Measurements from ENCODE around the gene TBXAS1. TPM values are rescaled to one million over a fixed set of nuclear protein-coding genes. Genes with fewer than 3 reads are reported as not detected.
A peak's percentile ranks its signal among the peaks of the same experiment; 100 is the strongest.

TBXAS1 gene
- total RNA-seq, 1 donor from 2014 or later: 35.5 TPM

GRCh38 chr7:140049339-140050024, 220.4 kb downstream of the TBXAS1 start:
- no peak for DNase-seq (ENCODE audit: low read depth)

GRCh38 chr7:140050100-140050499, 221.0 kb downstream of the TBXAS1 start:
- no peak for DNase-seq (ENCODE audit: low read depth)

- no peak for DNase-seq (ENCODE audit: low read depth)
These were observed 222.8 kb downstream of the TBXAS1 start for GRCh38 chr7:140051820-140052219.

- no peak for DNase-seq (ENCODE audit: low read depth)
These were observed 224.9 kb downstream of the TBXAS1 start for GRCh38 chr7:140053812-140054539.

- no peak for DNase-seq (ENCODE audit: low read depth)
These were observed 225.7 kb downstream of the TBXAS1 start for GRCh38 chr7:140054751-140055150.

GRCh38 chr7:140055833-140056232, 226.8 kb downstream of the TBXAS1 start:
- DNase-seq (ENCODE audit: low read depth): no peak

- DNase-seq (ENCODE audit: low read depth): no peak
These were observed 227.5 kb downstream of the TBXAS1 start for GRCh38 chr7:140056431-140057142.

GRCh38 chr7:140057143-140057535, 228.1 kb downstream of the TBXAS1 start:
- no peak for DNase-seq (ENCODE audit: low read depth)

GRCh38 chr7:140058517-140058916, 229.5 kb downstream of the TBXAS1 start:
- DNase-seq (ENCODE audit: low read depth): no peak

- peak; percentile 88 for DNase-seq (ENCODE audit: low read depth)
These were observed 230.5 kb downstream of the TBXAS1 start for GRCh38 chr7:140059273-140060242.

- DNase-seq (ENCODE audit: low read depth): peak; percentile 18
These were observed 231.2 kb downstream of the TBXAS1 start for GRCh38 chr7:140060243-140060630.

GRCh38 chr7:140060788-140061606, 231.9 kb downstream of the TBXAS1 start:
- DNase-seq (ENCODE audit: low read depth): no peak

- no peak for DNase-seq (ENCODE audit: low read depth)
These were observed 232.5 kb downstream of the TBXAS1 start for GRCh38 chr7:140061607-140061930.

GRCh38 chr7:140062118-140062527, 233.1 kb downstream of the TBXAS1 start:
- DNase-seq (ENCODE audit: low read depth): no peak

- DNase-seq (ENCODE audit: low read depth): peak; percentile 41
These were observed 233.7 kb downstream of the TBXAS1 start, which contains the start of gene PARP12 for GRCh38 chr7:140062528-140063299. Gene PARP12, minus strand, starts transcription at chr7:140062951. Its CDS starts 104 bp downstream, at chr7:140062847.

- DNase-seq (ENCODE audit: low read depth): no peak
These were observed 238.0 kb downstream of the TBXAS1 start for GRCh38 chr7:140067052-140067451.

- no peak for DNase-seq (ENCODE audit: low read depth)
These were observed 239.0 kb downstream of the TBXAS1 start for GRCh38 chr7:140068033-140068432.

- no peak for DNase-seq (ENCODE audit: low read depth)
These were observed 240.4 kb downstream of the TBXAS1 start for GRCh38 chr7:140069298-140069949.

Measured in renal cortical epithelial cell (primary cell).